HL-60 (cell line): ENCODE results near the gene LARP4B.

ENCODE experiments used
- REST ChIP-seq: IDR thresholded peaks from 2 replicates; pipeline ENCODE4 v1.6.1; 2012; ENCODE audit warnings: low read depth; ENCODE audit not compliant: insufficient replicate concordance
- TF ChIP-seq, protein P1 (sequence below): IDR thresholded peaks from one replicate; pipeline ENCODE4 v1.5.1; 2011; ENCODE audit warnings: low read length, control low read depth, inconsistent platforms; ENCODE audit not compliant: insufficient read depth

- no peak for TF ChIP-seq REST
- TF ChIP-seq, protein P1, sequence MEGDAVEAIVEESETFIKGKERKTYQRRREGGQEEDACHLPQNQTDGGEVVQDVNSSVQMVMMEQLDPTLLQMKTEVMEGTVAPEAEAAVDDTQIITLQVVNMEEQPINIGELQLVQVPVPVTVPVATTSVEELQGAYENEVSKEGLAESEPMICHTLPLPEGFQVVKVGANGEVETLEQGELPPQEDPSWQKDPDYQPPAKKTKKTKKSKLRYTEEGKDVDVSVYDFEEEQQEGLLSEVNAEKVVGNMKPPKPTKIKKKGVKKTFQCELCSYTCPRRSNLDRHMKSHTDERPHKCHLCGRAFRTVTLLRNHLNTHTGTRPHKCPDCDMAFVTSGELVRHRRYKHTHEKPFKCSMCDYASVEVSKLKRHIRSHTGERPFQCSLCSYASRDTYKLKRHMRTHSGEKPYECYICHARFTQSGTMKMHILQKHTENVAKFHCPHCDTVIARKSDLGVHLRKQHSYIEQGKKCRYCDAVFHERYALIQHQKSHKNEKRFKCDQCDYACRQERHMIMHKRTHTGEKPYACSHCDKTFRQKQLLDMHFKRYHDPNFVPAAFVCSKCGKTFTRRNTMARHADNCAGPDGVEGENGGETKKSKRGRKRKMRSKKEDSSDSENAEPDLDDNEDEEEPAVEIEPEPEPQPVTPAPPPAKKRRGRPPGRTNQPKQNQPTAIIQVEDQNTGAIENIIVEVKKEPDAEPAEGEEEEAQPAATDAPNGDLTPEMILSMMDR: no peak
Measured at GRCh38 chr10:815338-816090, 116.0 kb downstream of the LARP4B start.
